SU-DHL-6 (cell line): ENCODE measurements around the gene PRDM13.

Experiments
- H2AFZ ChIP-seq: fragments of 200-600 bp; sonication (generic); 2 replicates; pipeline ENCODE4 v1.6.1; 2014; ENCODE audit warnings: low read depth, mild to moderate bottlenecking, moderate library complexity, mixed read lengths, antibody characterized with exemption, low read length; ENCODE audit not compliant: severe bottlenecking
- H3F3A ChIP-seq: fragments of 200-600 bp; shearing (Covaris generic); 2 replicates; pipeline ENCODE4 v1.6.0; 2016; ENCODE audit warnings: antibody characterized with exemption, mild to moderate bottlenecking; ENCODE audit not compliant: insufficient read depth
- H3K27ac ChIP-seq: fragments of 200-600 bp; sonication (generic); 2 replicates; pipeline ENCODE4 v1.5.1; 2016; ENCODE audit warnings: low read depth, mild to moderate bottlenecking, low read length, moderate library complexity, mixed read lengths
- H3K27me3 ChIP-seq: fragments of 200-600 bp; sonication (generic), shearing (Covaris generic); 2 replicates; pipeline ENCODE4 v1.6.0; 2014; ENCODE audit warnings: mild to moderate bottlenecking, low read length
- H3K36me3 ChIP-seq: fragments of 200-600 bp; sonication (generic); 2 replicates; pipeline ENCODE4 v1.6.1; 2014; ENCODE audit warnings: mild to moderate bottlenecking, low read length, mixed read lengths
- H3K4me2 ChIP-seq: fragments of 300-600, 200-600 bp; shearing (Covaris generic), sonication (generic); 2 replicates; pipeline ENCODE4 v1.6.0; 2014; ENCODE audit warnings: low read length, low read depth, mild to moderate bottlenecking; ENCODE audit not compliant: poor library complexity, severe bottlenecking
- H3K4me3 ChIP-seq: fragments of 200-600 bp; sonication (generic); 2 replicates; pipeline ENCODE4 v1.5.1; 2014; ENCODE audit warnings: antibody characterized with exemption, low read length, mild to moderate bottlenecking, mixed read lengths; ENCODE audit not compliant: insufficient read depth, poor library complexity, severe bottlenecking
- H3K79me2 ChIP-seq: fragments of 200-600 bp; sonication (generic); 2 replicates; pipeline ENCODE4 v1.6.1; 2014; ENCODE audit warnings: mild to moderate bottlenecking, low read length, moderate library complexity; ENCODE audit not compliant: insufficient read depth
- H3K9ac ChIP-seq: fragments of 200-600 bp; sonication (generic); 2 replicates; pipeline ENCODE4 v1.7.0; 2014; ENCODE audit warnings: mild to moderate bottlenecking, low read length
- H3K9me2 ChIP-seq: fragments of 200-600 bp; sonication (generic); replicated peaks from 2 replicates; pipeline ENCODE4 v1.6.1; 2014; ENCODE audit warnings: low read length; ENCODE audit not compliant: insufficient read depth
- H3K9me3 ChIP-seq: fragments of 200-600 bp; sonication (generic); 2 replicates; pipeline ENCODE4 v1.6.1; 2014; ENCODE audit warnings: low read length, mixed read lengths; ENCODE audit not compliant: insufficient read depth
- H4K20me1 ChIP-seq: fragments of 200-600 bp; sonication (generic); 2 replicates; pipeline ENCODE4 v1.6.1; 2014; ENCODE audit warnings: low read depth, mild to moderate bottlenecking, antibody characterized with exemption, low read length, moderate library complexity, mixed read lengths
- CTCF ChIP-seq: fragments of 200-600 bp; sonication (generic); IDR thresholded peaks from one replicate; pipeline ENCODE4 v1.5.1; 2017; ENCODE audit warnings: antibody characterized with exemption, mild to moderate bottlenecking, low read length, moderate library complexity; ENCODE audit not compliant: insufficient read depth, poor library complexity, severe bottlenecking
- EZH2phosphoT487 ChIP-seq: fragments of 200-600 bp; sonication (generic), shearing (Covaris generic); conservative IDR thresholded peaks from 2 replicates; pipeline ENCODE4 v1.6.1; 2018; ENCODE audit warnings: mild to moderate bottlenecking, antibody characterized with exemption, low read length, moderate library complexity, mixed read lengths

The PRDM13 gene

DNA sequence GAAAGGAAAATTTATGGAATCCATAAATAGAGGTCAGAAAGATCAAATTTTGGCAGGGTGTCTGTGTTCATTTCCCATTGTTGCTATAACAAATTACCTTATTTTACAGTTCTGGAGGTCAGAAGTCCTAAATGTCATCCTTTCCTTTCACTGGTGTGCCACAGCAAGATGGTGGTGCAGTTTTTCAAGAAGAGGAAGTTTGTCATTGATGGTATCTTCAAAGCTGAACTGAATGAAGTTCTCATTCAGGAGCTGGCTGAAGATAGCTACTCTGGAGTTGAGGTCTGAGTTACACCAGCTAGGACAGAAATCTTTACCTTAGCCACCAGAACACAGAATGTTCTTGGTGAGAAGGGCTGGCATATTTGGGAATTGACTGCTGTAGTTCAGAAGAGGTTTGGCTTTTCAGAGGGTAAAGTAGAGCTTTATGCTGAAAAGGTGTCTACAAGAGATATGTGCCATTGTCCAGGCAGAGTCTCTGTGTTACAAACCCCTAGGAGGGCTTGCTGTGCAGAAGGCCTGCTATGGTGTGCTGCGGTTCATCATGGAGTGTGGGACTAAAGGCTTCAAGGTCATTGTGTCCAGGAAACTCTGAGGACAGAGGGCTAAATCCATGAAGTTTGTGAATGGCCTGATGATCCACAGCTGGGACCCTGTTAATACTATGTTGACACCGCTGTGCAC lies 30.9 kb upstream of the PRDM13 start:
- Histone ChIP-seq H3K9me2 (no peaks in the 10 kb centered on the region), H3K4me3 (no peak overlapping the region), H3K27me3 (no peaks in the 10 kb centered on the region), H3F3A (no peaks in the 10 kb centered on the region), H3K36me3 (no peaks in the 10 kb centered on the region), H4K20me1 (no peaks in the 10 kb centered on the region), H3K79me2 (no peaks in the 10 kb centered on the region), H3K27ac (no peak overlapping the region), H3K9ac (no peak overlapping the region), H2AFZ (no peak overlapping the region), H3K9me3 (no peaks in the 10 kb centered on the region), H3K4me2 (no peak overlapping the region)
- no peak for TF ChIP-seq EZH2phosphoT487
- no peak for TF ChIP-seq CTCF

DNA sequence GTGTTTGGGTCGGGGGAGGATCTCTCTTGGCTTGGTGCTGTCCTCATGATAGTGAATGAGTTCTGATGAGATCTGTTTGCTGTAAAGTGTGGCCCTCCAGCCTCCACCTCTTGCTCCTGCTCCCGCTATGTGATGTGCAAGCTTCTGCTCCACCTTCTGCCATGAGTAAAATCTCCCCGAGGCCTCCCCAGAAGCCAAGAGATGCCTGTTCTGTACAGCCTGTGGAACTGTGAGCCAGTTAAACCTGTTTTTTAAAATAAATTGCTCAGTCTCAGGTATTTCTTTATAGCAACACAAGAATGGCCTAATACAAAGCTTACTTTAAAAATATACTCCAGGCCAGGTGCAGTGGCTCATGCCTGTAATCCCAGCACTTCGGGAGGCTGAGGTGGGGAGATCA lies 26.9 kb upstream of the PRDM13 start:
- Histone ChIP-seq H3K27me3 (no peaks in the 10 kb centered on the region), H3K36me3 (no peaks in the 10 kb centered on the region), H3K9me2 (no peaks in the 10 kb centered on the region), H3F3A (no peaks in the 10 kb centered on the region), H3K9me3 (no peaks in the 10 kb centered on the region), H3K79me2 (no peaks in the 10 kb centered on the region), H3K4me2 (no peak overlapping the region), H3K27ac (no peak overlapping the region), H3K4me3 (no peak overlapping the region), H2AFZ (no peak overlapping the region), H4K20me1 (no peaks in the 10 kb centered on the region), H3K9ac (no peak overlapping the region)
- TF ChIP-seq CTCF = no peak
- no peak for TF ChIP-seq EZH2phosphoT487

GRCh38 chr6:99587792-99588191 lies 18.8 kb upstream of the PRDM13 start:
- Histone ChIP-seq H3K27me3 (no peaks in the 10 kb centered on the region), H3K79me2 (no peaks in the 10 kb centered on the region), H3K4me3 (no peak overlapping the region), H3K9me3 (no peaks in the 10 kb centered on the region), H3K27ac (no peak overlapping the region), H4K20me1 (no peaks in the 10 kb centered on the region), H3F3A (no peaks in the 10 kb centered on the region), H3K4me2 (no peak overlapping the region), H3K9ac (no peak overlapping the region), H2AFZ (no peak overlapping the region), H3K36me3 (no peaks in the 10 kb centered on the region), H3K9me2 (no peaks in the 10 kb centered on the region)
- TF ChIP-seq EZH2phosphoT487 = no peak
- no peak for TF ChIP-seq CTCF
